Esophagus muscularis mucosa (tissue), 4 donors: Measurements from ENCODE around the gene DOK6.

Experiments used
- CTCF ChIP-seq, 3 experiments: fragments of 200-600 bp in 2 of 3; fragments of 450-650 bp in 1 of 3; sonication (generic) in 2 of 3; IDR thresholded peaks; one replicate each; pipeline ENCODE4 v1.5.1; 2017 to 2019; ENCODE audit warnings: antibody characterized with exemption in 3 of 3, mild to moderate bottlenecking in 2 of 3, moderate library complexity in 1 of 3
- EP300 ChIP-seq: sonication (generic); formaldehyde crosslinking; IDR thresholded peaks from one replicate; pipeline ENCODE4 v1.6.1; 2017; ENCODE audit warnings: antibody characterized with exemption
- POLR2A ChIP-seq: fragments of 450-650 bp; IDR thresholded peaks from one replicate; pipeline ENCODE4 v1.6.1; 2017; ENCODE audit warnings: antibody characterized with exemption, moderate library complexity, mild to moderate bottlenecking, low read depth
- POLR2AphosphoS5 ChIP-seq, 2 donors: sonication (generic); formaldehyde crosslinking; IDR thresholded peaks; one replicate each; pipeline ENCODE4 v1.6.1; 2017; ENCODE audit warnings: antibody characterized with exemption in 2 of 2

- TF ChIP-seq POLR2A (no peak), CTCF (IDR thresholded peaks at IDR 0.05) (no peak), POLR2AphosphoS5 (IDR thresholded peaks at IDR 0.05) (no peak), EP300 (no peak)
These were observed 419.9 kb downstream of the DOK6 start for GRCh38 chr18:69820538-69820937.
